Liver (tissue), 9 donors: ENCODE results near the gene SDHAF1. TPM values are rescaled to one million over a fixed set of nuclear protein-coding genes. Genes with fewer than 3 reads are reported as not detected.
"Not testable (repeated sequence)": the region's sequence is repeated elsewhere in the genome, so short reads cannot be mapped to it uniquely, and the experiment has no call there.

Experiments
- DNase-seq: peaks from one replicate; pipeline ENCODE4 v3.0.0-alpha.2; 2017; ENCODE audit warnings: low spot score
- H3K27ac ChIP-seq, 2 donors: one replicate each; pipeline ENCODE4 v1.7.0; 2013; ENCODE audit warnings: inconsistent platforms in 2 of 2, low read length in 2 of 2, control low read depth in 1 of 2, low read depth in 1 of 2, mild to moderate bottlenecking in 1 of 2
- H3K27me3 ChIP-seq, 4 donors: one replicate each; pipeline versions ENCODE4 v1.6.1 to v1.7.0; 2013; ENCODE audit warnings: low read length in 3 of 4, inconsistent platforms in 1 of 4, mild to moderate bottlenecking in 1 of 4, moderate library complexity in 1 of 4; ENCODE audit not compliant: control insufficient read depth in 4 of 4, insufficient read depth in 4 of 4
- H3K36me3 ChIP-seq, 4 donors: one replicate each; pipeline versions ENCODE4 v1.6.1 to v1.7.0; 2013; ENCODE audit warnings: low read length in 3 of 4, mild to moderate bottlenecking in 3 of 4, low read depth in 1 of 4, moderate library complexity in 1 of 4; ENCODE audit not compliant: control insufficient read depth in 4 of 4, insufficient read depth in 3 of 4
- H3K4me1 ChIP-seq, 4 donors: one replicate each; pipeline versions ENCODE4 v1.6.1 to v1.7.0; 2013; ENCODE audit warnings: low read length in 3 of 4, mild to moderate bottlenecking in 3 of 4, moderate library complexity in 1 of 4; ENCODE audit not compliant: control insufficient read depth in 4 of 4, insufficient read depth in 4 of 4
- H3K4me3 ChIP-seq, 3 donors: one replicate each; pipeline versions ENCODE4 v1.6.1 to v1.7.0; 2013; ENCODE audit warnings: low read length in 3 of 3, control low read depth in 1 of 3, low read depth in 1 of 3, mild to moderate bottlenecking in 1 of 3
- H3K9ac ChIP-seq, 2 donors: one replicate each; pipeline ENCODE4 v1.7.0; 2013; ENCODE audit warnings: low read length in 2 of 2, mild to moderate bottlenecking in 2 of 2, moderate library complexity in 2 of 2, control low read depth in 1 of 2, low read depth in 1 of 2
- H3K9me3 ChIP-seq, 4 donors: one replicate each; pipeline versions ENCODE4 v1.6.1 to v1.7.0; 2013; ENCODE audit warnings: low read length in 3 of 4; ENCODE audit not compliant: control insufficient read depth in 4 of 4
- EGR1 ChIP-seq, 2 donors: IDR thresholded peaks; 2 replicates each; pipeline ENCODE4 v1.6.1; 2016 to 2018; ENCODE audit warnings: antibody characterized with exemption in 2 of 2, low read depth in 2 of 2
- FOXA1 ChIP-seq: IDR thresholded peaks from 2 replicates; pipeline ENCODE4 v1.6.1; 2016; ENCODE audit warnings: antibody characterized with exemption
- FOXA2 ChIP-seq: IDR thresholded peaks from 2 replicates; pipeline ENCODE4 v1.6.1; 2016; ENCODE audit warnings: antibody characterized with exemption
- GABPA ChIP-seq, 2 donors: IDR thresholded peaks in 1 of 2; conservative IDR thresholded peaks in 1 of 2; 2 replicates each; pipeline ENCODE4 v1.6.1; 2016; ENCODE audit warnings: antibody characterized with exemption in 2 of 2, mild to moderate bottlenecking in 1 of 2, moderate library complexity in 1 of 2
- HNF4A ChIP-seq, 2 donors: conservative IDR thresholded peaks; 2 replicates each; pipeline ENCODE4 v1.6.1; 2016; ENCODE audit warnings: antibody characterized with exemption in 2 of 2, mild to moderate bottlenecking in 2 of 2
- HNF4G ChIP-seq: IDR thresholded peaks from 2 replicates; pipeline ENCODE4 v1.6.1; 2016; ENCODE audit warnings: antibody characterized with exemption
- JUND ChIP-seq, 2 donors: IDR thresholded peaks; 2 replicates each; pipeline ENCODE4 v1.6.1; 2016; ENCODE audit warnings: antibody characterized with exemption in 2 of 2
- MAX ChIP-seq: IDR thresholded peaks from 2 replicates; pipeline ENCODE4 v1.6.1; 2016; ENCODE audit warnings: antibody characterized with exemption
- NR2F2 ChIP-seq: IDR thresholded peaks from 2 replicates; pipeline ENCODE4 v1.6.1; 2016; ENCODE audit warnings: antibody characterized with exemption
- RAD21 ChIP-seq, 2 donors: IDR thresholded peaks; 2 replicates each; pipeline ENCODE4 v1.6.1; 2016; ENCODE audit warnings: antibody characterized with exemption in 2 of 2, mild to moderate bottlenecking in 2 of 2
- REST ChIP-seq: IDR thresholded peaks from 2 replicates; pipeline ENCODE4 v1.6.1; 2016; ENCODE audit warnings: antibody characterized with exemption, mild to moderate bottlenecking
- RXRA ChIP-seq, 2 donors: IDR thresholded peaks; 2 replicates each; pipeline ENCODE4 v1.6.1; 2017 to 2018; ENCODE audit warnings: antibody characterized with exemption in 2 of 2, mild to moderate bottlenecking in 1 of 2
- SP1 ChIP-seq: IDR thresholded peaks from 2 replicates; pipeline ENCODE4 v1.6.1; 2018; ENCODE audit warnings: antibody characterized with exemption, mild to moderate bottlenecking
- TAF1 ChIP-seq: conservative IDR thresholded peaks from 2 replicates; pipeline ENCODE4 v1.6.1; 2016; ENCODE audit warnings: antibody characterized with exemption, mild to moderate bottlenecking
- YY1 ChIP-seq: IDR thresholded peaks from 2 replicates; pipeline ENCODE4 v1.6.1; 2016; ENCODE audit warnings: antibody characterized with exemption, mild to moderate bottlenecking
- WGBS: extraction: QIAGEN DNeasy Blood & Tissue Kit; methylation state at CpG from one replicate; pipeline ENCODE4 v1.1.7; 2013; 5-methylcytosine and 5-hydroxymethylcytosine counted together
- polyA plus RNA-seq, 2 donors: library from polyadenylated mRNA; stranded (reverse) in 1 of 2; unstranded in 1 of 2; fragments of 200-250 nt in 1 of 2; fragments of >200 nt in 1 of 2; fragmentation: Nextera tagmentation in 1 of 2; extraction: Ambion mirVana in 1 of 2; gene quantifications; one replicate each; pipeline versions ENCODE4 v1.2.1 to v1.2.3, GENCODE V29; 2013 to 2015
- total RNA-seq, 2 donors: library from RNA; depleted of rRNA; stranded (reverse); fragments of >200 nt; gene quantifications; one replicate each; pipeline ENCODE4 v1.2.3, GENCODE V29; 2014
- TF ChIP-seq, protein P1 (sequence below): fragments of 150-350 bp; IDR thresholded peaks from 2 replicates; pipeline ENCODE4 v1.5.1; 2017; ENCODE audit warnings: improper control_type of control experiment, low read depth, low read length; ENCODE audit not compliant: missing input control
- TF ChIP-seq, protein P2 (sequence below): IDR thresholded peaks from 2 replicates; pipeline ENCODE4 v1.6.1; 2016; ENCODE audit warnings: antibody characterized with exemption
- TF ChIP-seq, protein P3 (sequence below): IDR thresholded peaks from 2 replicates; pipeline ENCODE4 v1.6.1; 2016; ENCODE audit warnings: antibody characterized with exemption
- donor health status: healthy.
- donor health status: healthy.
- donor health status: healthy.
- donor health status: healthy.
- donor health status: healthy.

The SDHAF1 gene
- total and polyA plus RNA-seq, 4 donors, result 8.4 to 28.4 (median 18.9) TPM

- Histone ChIP-seq H3K4me3 (no peak overlapping the region), H3K36me3 (peaks cover 0 to 5% (median 0%) of the 10 kb centered on the region in 4 donors), H3K4me1 (no peaks in the 10 kb centered on the region), H3K9ac (no peak overlapping the region), H3K9me3 (no peaks in the 10 kb centered on the region), H3K27me3 (no peaks in the 10 kb centered on the region), H3K27ac (no peak overlapping the region)
- TF ChIP-seq EGR1 (IDR thresholded peaks at IDR 0.05; ENCODE audit: low read depth in 2 of 2), result no peak
- no peak for TF ChIP-seq FOXA1
- no peak for DNase-seq
- 90% methylated on average over 6 of the region's 6 CpGs for WGBS
Measured at GRCh38 chr19:36040495-36040894, 45.5 kb downstream of the SDHAF1 start.

GRCh38 chr19:36041092-36041491 is 46.1 kb downstream of the SDHAF1 start:
- not testable (repeated sequence) for H3K4me1 ChIP-seq, H3K9ac ChIP-seq, H3K36me3 ChIP-seq, H3K4me3 ChIP-seq, H3K27ac ChIP-seq, H3K27me3 ChIP-seq, DNase-seq, H3K9me3 ChIP-seq
- WGBS, result 71% methylated on average over 6 of the region's 6 CpGs

GRCh38 chr19:36041831-36042230 is 46.8 kb downstream of the SDHAF1 start:
- 58% methylated on average over 3 of the region's 3 CpGs for WGBS
- H3K27ac ChIP-seq, result no peak overlapping the region
- TF ChIP-seq TAF1 (no peak), YY1 (no peak)

GRCh38 chr19:36043952-36044351 is 49.0 kb downstream of the SDHAF1 start:
- Histone ChIP-seq H3K27ac (no peak overlapping the region), H3K36me3 (peaks cover 0 to 3% (median 0%) of the 10 kb centered on the region in 4 donors), H3K9me3 (no peaks in the 10 kb centered on the region), H3K4me1 (no peaks in the 10 kb centered on the region), H3K9ac (no peak overlapping the region), H3K27me3 (no peaks in the 10 kb centered on the region), H3K4me3 (no peak overlapping the region)
- no peak for DNase-seq
- TF ChIP-seq, protein P1, sequence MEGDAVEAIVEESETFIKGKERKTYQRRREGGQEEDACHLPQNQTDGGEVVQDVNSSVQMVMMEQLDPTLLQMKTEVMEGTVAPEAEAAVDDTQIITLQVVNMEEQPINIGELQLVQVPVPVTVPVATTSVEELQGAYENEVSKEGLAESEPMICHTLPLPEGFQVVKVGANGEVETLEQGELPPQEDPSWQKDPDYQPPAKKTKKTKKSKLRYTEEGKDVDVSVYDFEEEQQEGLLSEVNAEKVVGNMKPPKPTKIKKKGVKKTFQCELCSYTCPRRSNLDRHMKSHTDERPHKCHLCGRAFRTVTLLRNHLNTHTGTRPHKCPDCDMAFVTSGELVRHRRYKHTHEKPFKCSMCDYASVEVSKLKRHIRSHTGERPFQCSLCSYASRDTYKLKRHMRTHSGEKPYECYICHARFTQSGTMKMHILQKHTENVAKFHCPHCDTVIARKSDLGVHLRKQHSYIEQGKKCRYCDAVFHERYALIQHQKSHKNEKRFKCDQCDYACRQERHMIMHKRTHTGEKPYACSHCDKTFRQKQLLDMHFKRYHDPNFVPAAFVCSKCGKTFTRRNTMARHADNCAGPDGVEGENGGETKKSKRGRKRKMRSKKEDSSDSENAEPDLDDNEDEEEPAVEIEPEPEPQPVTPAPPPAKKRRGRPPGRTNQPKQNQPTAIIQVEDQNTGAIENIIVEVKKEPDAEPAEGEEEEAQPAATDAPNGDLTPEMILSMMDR, result no peak
- no peak for TF ChIP-seq JUND (IDR thresholded peaks at IDR 0.05)
- no peak for TF ChIP-seq RXRA (IDR thresholded peaks at IDR 0.05)
- no peak for TF ChIP-seq MAX
- TF ChIP-seq, protein P2, sequence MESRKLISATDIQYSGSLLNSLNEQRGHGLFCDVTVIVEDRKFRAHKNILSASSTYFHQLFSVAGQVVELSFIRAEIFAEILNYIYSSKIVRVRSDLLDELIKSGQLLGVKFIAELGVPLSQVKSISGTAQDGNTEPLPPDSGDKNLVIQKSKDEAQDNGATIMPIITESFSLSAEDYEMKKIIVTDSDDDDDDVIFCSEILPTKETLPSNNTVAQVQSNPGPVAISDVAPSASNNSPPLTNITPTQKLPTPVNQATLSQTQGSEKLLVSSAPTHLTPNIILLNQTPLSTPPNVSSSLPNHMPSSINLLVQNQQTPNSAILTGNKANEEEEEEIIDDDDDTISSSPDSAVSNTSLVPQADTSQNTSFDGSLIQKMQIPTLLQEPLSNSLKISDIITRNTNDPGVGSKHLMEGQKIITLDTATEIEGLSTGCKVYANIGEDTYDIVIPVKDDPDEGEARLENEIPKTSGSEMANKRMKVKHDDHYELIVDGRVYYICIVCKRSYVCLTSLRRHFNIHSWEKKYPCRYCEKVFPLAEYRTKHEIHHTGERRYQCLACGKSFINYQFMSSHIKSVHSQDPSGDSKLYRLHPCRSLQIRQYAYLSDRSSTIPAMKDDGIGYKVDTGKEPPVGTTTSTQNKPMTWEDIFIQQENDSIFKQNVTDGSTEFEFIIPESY, result no peak
- no peak for TF ChIP-seq HNF4G
- no peak for TF ChIP-seq YY1
- no peak for TF ChIP-seq NR2F2
- TF ChIP-seq FOXA2, result no peak
- TF ChIP-seq, protein P3, sequence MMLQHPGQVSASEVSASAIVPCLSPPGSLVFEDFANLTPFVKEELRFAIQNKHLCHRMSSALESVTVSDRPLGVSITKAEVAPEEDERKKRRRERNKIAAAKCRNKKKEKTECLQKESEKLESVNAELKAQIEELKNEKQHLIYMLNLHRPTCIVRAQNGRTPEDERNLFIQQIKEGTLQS, result no peak
- no peak for TF ChIP-seq HNF4A (conservative IDR thresholded peaks at IDR 0.05)
- TF ChIP-seq TAF1, result no peak
- TF ChIP-seq SP1, result no peak
- TF ChIP-seq FOXA1, result no peak
- TF ChIP-seq EGR1 (IDR thresholded peaks at IDR 0.05; ENCODE audit: low read depth in 2 of 2), result no peak
- TF ChIP-seq RAD21 (IDR thresholded peaks at IDR 0.05), result no peak
- no peak for TF ChIP-seq GABPA (IDR thresholded peaks at IDR 0.05 in 1 of 2, conservative IDR thresholded peaks at IDR 0.05 in 1 of 2)
- no peak for TF ChIP-seq REST
- 100% methylated on average over 2 of the region's 2 CpGs for WGBS

More at GRCh38 chr19:36041831-36042230, 46.8 kb downstream of the SDHAF1 start:
- peaks cover 0 to 3% (median 0%) of the 10 kb centered on the region in 4 donors for H3K36me3 ChIP-seq
- H3K9me3 ChIP-seq, result no peaks in the 10 kb centered on the region
- no peak for DNase-seq
- H3K9ac ChIP-seq, result no peak overlapping the region
- no peak overlapping the region for H3K4me3 ChIP-seq
- no peaks in the 10 kb centered on the region for H3K27me3 ChIP-seq
- no peaks in the 10 kb centered on the region for H3K4me1 ChIP-seq
